A549 (cell line): Measurements from ENCODE around the gene ALG10B. TPM values are rescaled to one million over a fixed set of nuclear protein-coding genes. Genes with fewer than 3 reads are reported as not detected.
"Not testable (repeated sequence)": the region's sequence is repeated elsewhere in the genome, so short reads cannot be mapped to it uniquely, and the experiment has no call there.

Experiments used
- ATAC-seq, 2 experiments: fragments of 200-7000 bp in 1 of 2; fragments of >200 bp in 1 of 2; cut with Nextera tagmentation in 1 of 2; cut with Tn5 transposase in 1 of 2; 3 replicates each; pipeline versions ENCODE4 v1.8.0 to v1.9.1; 2018 to 2020; ENCODE audit warnings: mild to moderate bottlenecking in 1 of 2, moderate library complexity in 1 of 2
- CTCF ChIA-PET: fragments of 300-600 bp; sonication (Branson Sonifier 250); formaldehyde crosslinking; extraction: SDS; loops from one replicate; lab custom pipeline; 2021; ENCODE audit warnings: antibody characterized with exemption, inconsistent platforms; lab: Yijun Ruan, JAX
- POLR2A ChIA-PET: fragments of 350-600 bp; formaldehyde crosslinking; extraction: SDS; loops from one replicate; lab custom pipeline; 2021; ENCODE audit warnings: antibody characterized with exemption, inconsistent platforms; lab: Yijun Ruan, JAX
- DNase-seq, 2 experiments: peaks; one replicate each; pipeline versions ENCODE4 v3.0.0 to v3.0.0-alpha.2; 2011 to 2016; ENCODE audit warnings: low read depth in 1 of 2, low spot score in 1 of 2
- FAIRE-seq: peaks from 2 replicates; lab custom pipeline; 2011; peaks lifted over from hg19 to GRCh38; lab: Jason Lieb, UNC
- H3K27ac ChIP-seq, 2 experiments: fragments of >200 bp; sonication (Bioruptor Twin); formaldehyde crosslinking; 3 replicates each; pipeline ENCODE4 v1.5.1; 2016 to 2017
- H3K4me1 ChIP-seq: fragments of >200 bp; sonication (Bioruptor Twin); formaldehyde crosslinking; 3 replicates; pipeline ENCODE4 v1.6.1; 2016
- H3K4me2 ChIP-seq: fragments of >200 bp; sonication (Bioruptor Twin); formaldehyde crosslinking; 3 replicates; pipeline ENCODE4 v1.6.1; 2016
- H3K4me3 ChIP-seq: fragments of >200 bp; sonication (Bioruptor Twin); formaldehyde crosslinking; 3 replicates; pipeline ENCODE4 v1.5.1; 2016
- H3K9me3 ChIP-seq: fragments of >200 bp; sonication (Bioruptor Twin); formaldehyde crosslinking; 3 replicates; pipeline ENCODE4 v1.6.1; 2016
- ATOH8 ChIP-seq: fragments of 250-450 bp; sonication (Bioruptor Pico); IDR thresholded peaks from 2 replicates; pipeline ENCODE4 v1.5.0; 2020; ENCODE audit warnings: low read depth, mild to moderate bottlenecking, moderate library complexity
- BCL3 ChIP-seq: fragments of >200 bp; sonication (Bioruptor Twin); formaldehyde crosslinking; IDR thresholded peaks from 3 replicates; pipeline ENCODE4 v1.6.1; 2016
- BHLHE40 ChIP-seq: IDR thresholded peaks from 2 replicates; pipeline ENCODE4 v1.6.1; 2012; ENCODE audit warnings: low read depth, low read length, inconsistent platforms
- CHD2 ChIP-seq: fragments of 150-350 bp; IDR thresholded peaks from 2 replicates; pipeline ENCODE4 v1.6.1; 2014; ENCODE audit warnings: low read length; ENCODE audit not compliant: partially characterized antibody
- CHD4 ChIP-seq: fragments of 200-600 bp; sonication (generic); IDR thresholded peaks from 2 replicates; pipeline ENCODE4 v1.6.1; 2016; ENCODE audit warnings: antibody characterized with exemption, mild to moderate bottlenecking, borderline replicate concordance
- EHF ChIP-seq: fragments of 250-450 bp; sonication (Bioruptor Pico); IDR thresholded peaks from 2 replicates; pipeline ENCODE4 v1.5.0; 2020; ENCODE audit warnings: mild to moderate bottlenecking
- ELK1 ChIP-seq: fragments of 150-350 bp; IDR thresholded peaks from 2 replicates; pipeline ENCODE4 v1.6.1; 2014; ENCODE audit warnings: low read depth, mild to moderate bottlenecking, low read length
- FOXS1 ChIP-seq: fragments of 250-450 bp; sonication (Bioruptor Pico); IDR thresholded peaks from 2 replicates; pipeline ENCODE4 v1.5.0; 2020; ENCODE audit warnings: mild to moderate bottlenecking, moderate library complexity
- HOXB13 ChIP-seq: fragments of 250-450 bp; sonication (Bioruptor Pico); IDR thresholded peaks from 2 replicates; pipeline ENCODE4 v1.5.0; 2020; ENCODE audit warnings: low read depth, mild to moderate bottlenecking, moderate library complexity
- JUNB ChIP-seq: fragments of >200 bp; sonication (Bioruptor Twin); formaldehyde crosslinking; IDR thresholded peaks from 2 replicates; pipeline ENCODE4 v1.6.1; 2016
- KDM5A ChIP-seq: fragments of 200-600 bp; sonication (generic); IDR thresholded peaks from 2 replicates; pipeline ENCODE4 v1.6.1; 2016; ENCODE audit warnings: antibody characterized with exemption, mild to moderate bottlenecking
- MAZ ChIP-seq: fragments of 150-350 bp; IDR thresholded peaks from 2 replicates; pipeline ENCODE4 v1.6.1; 2014; ENCODE audit warnings: antibody characterized with exemption, low read depth, low read length, borderline replicate concordance
- MYC ChIP-seq: IDR thresholded peaks from 2 replicates; pipeline ENCODE4 v1.6.1; 2012; ENCODE audit warnings: mild to moderate bottlenecking, inconsistent platforms, low read length, improper control_type of control experiment, borderline replicate concordance
- PHF8 ChIP-seq: fragments of 200-600 bp; sonication (generic); IDR thresholded peaks from 2 replicates; pipeline ENCODE4 v1.6.1; 2016; ENCODE audit warnings: low read depth, mild to moderate bottlenecking, antibody characterized with exemption, moderate library complexity, borderline replicate concordance
- POLR2A ChIP-seq: IDR thresholded peaks from 2 replicates; pipeline ENCODE4 v1.6.1; 2012; ENCODE audit warnings: mild to moderate bottlenecking, low read length
- RARB ChIP-seq: fragments of 250-450 bp; sonication (Bioruptor Pico); IDR thresholded peaks from 2 replicates; pipeline ENCODE4 v1.8.0; 2021; ENCODE audit warnings: mild to moderate bottlenecking, moderate library complexity
- REST ChIP-seq: fragments of 200-600 bp; sonication (generic); IDR thresholded peaks from 2 replicates; pipeline ENCODE4 v1.6.1; 2016; ENCODE audit warnings: antibody characterized with exemption, mild to moderate bottlenecking, moderate library complexity
- ZNF302 ChIP-seq: fragments of 250-450 bp; sonication (Bioruptor Pico); IDR thresholded peaks from 2 replicates; pipeline ENCODE4 v1.9.0; 2021; ENCODE audit warnings: inconsistent platforms, mild to moderate bottlenecking, moderate library complexity
- WGBS: methylation state at CpG from one replicate; pipeline ENCODE4 v1.1.6; 2017; ENCODE audit errors: missing lambda C conversion rate; 5-methylcytosine and 5-hydroxymethylcytosine counted together
- polyA plus RNA-seq, 4 experiments: library from polyadenylated mRNA; depleted of rRNA in 3 of 4; stranded (reverse); fragments of >200 nt; fragmentation: RNase III in 1 of 4; extraction: RNeasy Plus Mini Kit Qiagen cat#74134 plus additional on column Dnase treatment in 1 of 4; gene quantifications; 2 replicates in 3 of 4; 3 replicates in 1 of 4; pipeline ENCODE4 v1.2.3, GENCODE V29; 2011 to 2017
- TF ChIP-seq, protein P1 (sequence below): fragments of 250-450 bp; sonication (Bioruptor Pico); IDR thresholded peaks from 2 replicates; pipeline ENCODE4 v1.5.0; 2021; ENCODE audit warnings: mild to moderate bottlenecking, moderate library complexity, borderline replicate concordance
- TF ChIP-seq, protein P2 (sequence below): IDR thresholded peaks from 2 replicates; pipeline ENCODE4 v1.6.1; 2012

Gene ALG10B
- polyA plus RNA-seq, 2 of the 4 experiments (the other 2 are of a cell fraction) = 4.7 to 15.2 TPM

DNA sequence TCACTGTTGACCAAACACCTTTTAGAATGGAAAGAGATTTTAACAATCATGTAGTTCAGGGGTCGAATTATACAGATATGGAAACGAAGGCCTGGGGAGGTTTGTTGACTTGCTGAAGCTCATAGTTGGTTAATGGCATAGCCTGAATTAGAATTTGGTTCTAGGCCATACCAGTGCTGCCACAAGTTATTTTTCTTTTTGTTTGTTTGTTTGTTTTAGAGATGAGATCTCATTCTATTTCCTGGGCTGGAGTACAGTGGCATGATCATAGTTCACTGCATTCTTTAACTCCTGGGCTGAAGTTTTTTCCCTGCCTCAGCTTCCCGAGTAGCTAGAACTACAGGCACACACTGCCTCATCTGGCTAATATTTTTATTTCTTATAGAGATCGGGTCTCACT, 25.4 kb upstream of the ALG10B start:
- DNase-seq (no peak), FAIRE-seq (no peak), ATAC-seq (no peak)
- no peaks in the 10 kb centered on the region for H3K9me3 ChIP-seq
- H3K4me1 ChIP-seq = no peaks in the 10 kb centered on the region
- H3K4me3 ChIP-seq = no peak overlapping the region
- no peak overlapping the region for H3K27ac ChIP-seq
- ChIA-PET CTCF (interaction anchor here (1.4 kb wide), 1 partner anchor 152 kb away, joined by 3 read pairs; no protein-coding TSS in a partner anchor), POLR2A (no interaction called here)
- no peak for TF ChIP-seq POLR2A
- TF ChIP-seq RARB (CRISPR knock-in tag) = no peak
- TF ChIP-seq MAZ = no peak
- TF ChIP-seq KDM5A = no peak
- no peak for TF ChIP-seq JUNB
- TF ChIP-seq, protein P1, sequence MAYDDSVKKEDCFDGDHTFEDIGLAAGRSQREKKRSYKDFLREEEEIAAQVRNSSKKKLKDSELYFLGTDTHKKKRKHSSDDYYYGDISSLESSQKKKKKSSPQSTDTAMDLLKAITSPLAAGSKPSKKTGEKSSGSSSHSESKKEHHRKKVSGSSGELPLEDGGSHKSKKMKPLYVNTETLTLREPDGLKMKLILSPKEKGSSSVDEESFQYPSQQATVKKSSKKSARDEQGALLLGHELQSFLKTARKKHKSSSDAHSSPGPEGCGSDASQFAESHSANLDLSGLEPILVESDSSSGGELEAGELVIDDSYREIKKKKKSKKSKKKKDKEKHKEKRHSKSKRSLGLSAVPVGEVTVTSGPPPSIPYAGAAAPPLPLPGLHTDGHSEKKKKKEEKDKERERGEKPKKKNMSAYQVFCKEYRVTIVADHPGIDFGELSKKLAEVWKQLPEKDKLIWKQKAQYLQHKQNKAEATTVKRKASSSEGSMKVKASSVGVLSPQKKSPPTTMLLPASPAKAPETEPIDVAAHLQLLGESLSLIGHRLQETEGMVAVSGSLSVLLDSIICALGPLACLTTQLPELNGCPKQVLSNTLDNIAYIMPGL (CRISPR knock-in tag) = no peak
- TF ChIP-seq FOXS1 = no peak
- TF ChIP-seq MYC = no peak
- no peak for TF ChIP-seq ELK1
- TF ChIP-seq PHF8 = no peak
- TF ChIP-seq ZNF302 (CRISPR knock-in tag) = no peak
- no peak for TF ChIP-seq BHLHE40
- TF ChIP-seq ATOH8 (CRISPR knock-in tag) = no peak
- no peak for TF ChIP-seq CHD4
- TF ChIP-seq, protein P2, sequence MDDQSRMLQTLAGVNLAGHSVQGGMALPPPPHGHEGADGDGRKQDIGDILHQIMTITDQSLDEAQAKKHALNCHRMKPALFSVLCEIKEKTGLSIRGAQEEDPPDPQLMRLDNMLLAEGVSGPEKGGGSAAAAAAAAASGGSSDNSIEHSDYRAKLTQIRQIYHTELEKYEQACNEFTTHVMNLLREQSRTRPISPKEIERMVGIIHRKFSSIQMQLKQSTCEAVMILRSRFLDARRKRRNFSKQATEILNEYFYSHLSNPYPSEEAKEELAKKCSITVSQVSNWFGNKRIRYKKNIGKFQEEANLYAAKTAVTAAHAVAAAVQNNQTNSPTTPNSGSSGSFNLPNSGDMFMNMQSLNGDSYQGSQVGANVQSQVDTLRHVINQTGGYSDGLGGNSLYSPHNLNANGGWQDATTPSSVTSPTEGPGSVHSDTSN = no peak
- TF ChIP-seq EHF = no peak
- TF ChIP-seq REST = no peak
- no peak for TF ChIP-seq HOXB13 (CRISPR knock-in tag)
- no peak for TF ChIP-seq BCL3
- TF ChIP-seq CHD2 = no peak
- H3K4me2 ChIP-seq = no peak overlapping the region
- WGBS = 7% methylated on average over 4 of the region's 4 CpGs

DNA sequence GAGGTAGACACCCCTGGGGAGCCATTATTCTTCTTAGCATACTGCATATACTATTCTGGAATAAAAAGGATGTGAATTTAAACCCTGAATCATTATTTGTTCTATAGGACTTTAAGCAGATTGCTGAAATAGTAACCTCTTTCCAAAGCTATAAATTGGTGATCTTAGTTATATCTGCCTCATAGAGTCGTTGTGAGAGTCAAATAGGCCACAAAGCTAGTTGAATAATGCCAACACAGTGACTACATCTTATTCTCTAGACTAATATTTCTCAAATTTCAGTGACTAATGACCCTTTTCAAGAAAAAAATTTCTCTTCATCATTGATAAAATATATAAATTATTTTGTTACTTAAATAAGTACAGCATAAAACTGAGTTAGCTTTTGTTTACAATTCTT, 13.6 kb upstream of the ALG10B start:
- H3K4me3 ChIP-seq, H3K9me3 ChIP-seq, DNase-seq, ATAC-seq, H3K4me1 ChIP-seq, H3K4me2 ChIP-seq, FAIRE-seq, H3K27ac ChIP-seq, POLR2A ChIA-PET: not testable (repeated sequence)
- WGBS = 0% methylated on average over 1 of the region's 1 CpG
- CTCF ChIA-PET = interaction anchor here (0.9 kb wide), 1 partner anchor 249 kb away, joined by 3 read pairs; no protein-coding TSS in a partner anchor

- DNase-seq, H3K4me3 ChIP-seq, H3K4me1 ChIP-seq, H3K4me2 ChIP-seq, H3K9me3 ChIP-seq, CTCF ChIA-PET, POLR2A ChIA-PET, H3K27ac ChIP-seq, ATAC-seq, FAIRE-seq: not testable (repeated sequence)
- 91% methylated on average over 2 of the region's 2 CpGs for WGBS
Observed at GRCh38 chr12:38321966-38322365, 5.4 kb downstream of the ALG10B start.
